ENCODE data around the gene EZH2. TPM values are rescaled to one million over a fixed set of nuclear protein-coding genes. Genes with fewer than 3 reads are reported as not detected.

The EZH2 gene
- total and polyA plus RNA-seq, 11 donors: 0.61 to 5.4 (median 1.3) TPM

DNA sequence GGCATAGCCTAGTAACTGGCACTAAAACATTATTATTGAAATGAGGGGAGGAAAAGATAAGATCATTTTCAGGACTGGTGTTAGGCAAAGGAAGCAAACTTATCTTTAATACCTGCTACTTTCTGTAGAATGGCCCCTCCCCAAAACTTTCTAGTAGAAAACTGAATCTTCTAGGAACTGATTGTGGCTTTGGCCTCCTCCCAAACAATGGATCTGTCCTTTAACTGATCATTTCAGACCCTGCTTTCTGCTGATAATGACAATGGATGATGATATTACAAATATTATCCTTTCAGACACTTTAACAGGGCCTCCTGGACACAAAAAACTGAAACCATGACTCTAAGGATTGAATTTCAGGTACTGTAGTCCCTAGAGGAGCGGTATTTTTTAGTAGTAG, 55.1 kb downstream of the EZH2 start:
- ATAC-seq (no peak), DNase-seq (no peak)
- WGBS, 4 donors: 40 to 100% (median 96%) methylated on average over 1 of the region's 1 CpG
- Histone ChIP-seq H3K27ac (no peak overlapping the region), H3K4me1 (no peaks in the 10 kb centered on the region), H3K36me3 (peaks cover 0 to 59% (median 2%) of the 10 kb centered on the region in 9 donors), H3K4me3 (no peak overlapping the region), H3K27me3 (no peaks in the 10 kb centered on the region), H3K9me3 (no peaks in the 10 kb centered on the region)
- TF ChIP-seq, protein P1, sequence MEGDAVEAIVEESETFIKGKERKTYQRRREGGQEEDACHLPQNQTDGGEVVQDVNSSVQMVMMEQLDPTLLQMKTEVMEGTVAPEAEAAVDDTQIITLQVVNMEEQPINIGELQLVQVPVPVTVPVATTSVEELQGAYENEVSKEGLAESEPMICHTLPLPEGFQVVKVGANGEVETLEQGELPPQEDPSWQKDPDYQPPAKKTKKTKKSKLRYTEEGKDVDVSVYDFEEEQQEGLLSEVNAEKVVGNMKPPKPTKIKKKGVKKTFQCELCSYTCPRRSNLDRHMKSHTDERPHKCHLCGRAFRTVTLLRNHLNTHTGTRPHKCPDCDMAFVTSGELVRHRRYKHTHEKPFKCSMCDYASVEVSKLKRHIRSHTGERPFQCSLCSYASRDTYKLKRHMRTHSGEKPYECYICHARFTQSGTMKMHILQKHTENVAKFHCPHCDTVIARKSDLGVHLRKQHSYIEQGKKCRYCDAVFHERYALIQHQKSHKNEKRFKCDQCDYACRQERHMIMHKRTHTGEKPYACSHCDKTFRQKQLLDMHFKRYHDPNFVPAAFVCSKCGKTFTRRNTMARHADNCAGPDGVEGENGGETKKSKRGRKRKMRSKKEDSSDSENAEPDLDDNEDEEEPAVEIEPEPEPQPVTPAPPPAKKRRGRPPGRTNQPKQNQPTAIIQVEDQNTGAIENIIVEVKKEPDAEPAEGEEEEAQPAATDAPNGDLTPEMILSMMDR (IDR thresholded peaks at IDR 0.05): no peak
- no peak for TF ChIP-seq POLR2A (IDR thresholded peaks at IDR 0.05)
- intact Hi-C loops (cut with DNase I): no loop called here

DNA sequence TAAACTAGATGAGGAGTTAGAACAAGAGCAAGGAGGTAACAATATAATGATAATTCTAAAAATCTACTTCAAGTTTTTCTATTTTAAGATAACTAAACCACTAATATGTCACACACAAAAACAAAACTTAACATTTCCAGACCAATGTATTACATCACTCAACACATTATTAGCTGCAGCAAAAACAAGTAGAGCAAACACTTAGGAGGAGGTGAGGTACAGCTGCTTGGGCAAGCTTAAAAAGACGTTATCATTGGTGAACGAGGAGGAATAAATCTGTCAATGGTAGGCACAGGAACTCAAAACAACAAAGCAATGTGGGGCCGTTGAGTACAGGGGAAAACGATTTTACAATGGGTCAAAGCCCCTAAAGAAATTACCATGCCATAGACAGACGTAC, 58.8 kb downstream of the EZH2 start:
- Histone ChIP-seq H3K27ac (no peak overlapping the region), H3K36me3 (peaks cover 0 to 51% (median 2%) of the 10 kb centered on the region in 9 donors), H3K9me3 (no peaks in the 10 kb centered on the region), H3K4me1 (no peaks in the 10 kb centered on the region), H3K27me3 (no peaks in the 10 kb centered on the region), H3K4me3 (no peak overlapping the region)
- intact Hi-C loops (cut with DNase I): no loop called here
- 80 to 83% (median 81%) methylated on average over 5 of the region's 5 CpGs for WGBS, 4 donors
- TF ChIP-seq, protein P1 (IDR thresholded peaks at IDR 0.05): no peak
- no peak for TF ChIP-seq POLR2A (IDR thresholded peaks at IDR 0.05)
- no peak for DNase-seq
- no peak for ATAC-seq

DNA sequence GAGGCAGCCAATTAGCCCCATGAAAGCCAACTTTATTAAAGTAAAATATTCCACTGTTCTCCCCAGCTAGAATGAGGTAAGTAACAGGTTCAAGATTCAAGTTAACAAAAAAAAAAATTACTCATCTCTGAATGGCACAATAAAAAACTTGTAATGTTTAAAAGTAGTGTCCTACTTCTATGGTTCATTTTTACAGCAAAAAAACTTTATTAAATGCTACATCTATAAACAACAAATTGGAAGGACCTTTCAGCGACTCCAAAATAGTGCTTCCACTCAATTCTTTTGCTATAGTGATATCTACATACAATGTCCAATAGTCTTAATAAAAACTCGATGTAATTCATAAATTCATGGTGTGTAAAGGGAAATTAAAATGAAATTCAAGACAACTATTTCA, 59.2 kb downstream of the EZH2 start:
- TF ChIP-seq, protein P1 (IDR thresholded peaks at IDR 0.05): no peak
- no peak for TF ChIP-seq POLR2A (IDR thresholded peaks at IDR 0.05)
- intact Hi-C loops (cut with DNase I): no loop called here

DNA sequence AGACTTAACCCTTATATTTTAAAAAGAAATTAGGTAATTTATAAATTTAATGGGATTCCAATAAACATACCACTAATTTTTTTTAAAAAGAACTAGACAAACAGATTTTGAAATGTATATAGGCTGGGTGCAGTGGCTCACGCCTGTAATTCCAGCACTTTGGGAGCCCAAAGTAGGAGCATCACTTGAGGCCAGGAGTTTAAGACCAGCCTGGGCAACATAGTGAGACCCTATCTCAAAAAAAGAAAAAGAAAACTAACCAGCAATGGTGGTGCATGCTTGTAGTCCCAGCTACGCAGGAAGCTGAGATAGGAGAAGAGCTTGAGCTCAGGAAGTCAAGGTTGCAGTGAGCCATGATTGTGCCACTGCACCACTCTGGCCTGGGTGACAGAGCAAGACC, 62.7 kb downstream of the EZH2 start:
- TF ChIP-seq, protein P1 (IDR thresholded peaks at IDR 0.05): no peak
- no peak for TF ChIP-seq POLR2A (IDR thresholded peaks at IDR 0.05)
- Histone ChIP-seq H3K4me3 (no peak overlapping the region), H3K27ac (no peak overlapping the region), H3K36me3 (peaks cover 0 to 56% (median 0%) of the 10 kb centered on the region in 9 donors), H3K9me3 (no peaks in the 10 kb centered on the region), H3K4me1 (no peaks in the 10 kb centered on the region), H3K27me3 (no peaks in the 10 kb centered on the region)
- 93 to 98% (median 97%) methylated on average over 2 of the region's 2 CpGs for WGBS, 4 donors
- DNase-seq (no peak), ATAC-seq (no peak)
- intact Hi-C loops (cut with DNase I): no loop called here

More for the DNA sequence above, 59.2 kb downstream of the EZH2 start:
- no peaks in the 10 kb centered on the region for H3K4me1 ChIP-seq
- H3K36me3 ChIP-seq: peaks cover 0 to 51% (median 2%) of the 10 kb centered on the region in 9 donors
- no peak overlapping the region for H3K27ac ChIP-seq
- no peak for ATAC-seq
- no peak for DNase-seq
- H3K9me3 ChIP-seq: no peaks in the 10 kb centered on the region
- H3K27me3 ChIP-seq: no peaks in the 10 kb centered on the region
- 94 to 99% (median 98%) methylated on average over 2 of the region's 2 CpGs for WGBS, 4 donors
- H3K4me3 ChIP-seq: no peak overlapping the region

Data from heart left ventricle (tissue), 16 donors.